GM04503 (cell line): ENCODE data around the gene CDK5.

Source experiments
- DNase-seq: peaks from one replicate; pipeline ENCODE4 v3.0.0-alpha.2; 2012; ENCODE audit warnings: low read depth

The CDK5 gene

GRCh38 chr7:151086802-151087244, 29.1 kb upstream of the CDK5 start:
- DNase-seq = no peak

GRCh38 chr7:151085691-151086620, 28.3 kb upstream of the CDK5 start, which contains the start of gene AGAP3:
Gene AGAP3, plus strand, starts transcription at chr7:151086475. Its CDS starts 267 bp downstream, at chr7:151086742.
- DNase-seq = no peak

- no peak for DNase-seq
These were observed 27.6 kb upstream of the CDK5 start for GRCh38 chr7:151085329-151085690.

GRCh38 chr7:151083824-151084160, 26.1 kb upstream of the CDK5 start:
- DNase-seq = no peak

DNA sequence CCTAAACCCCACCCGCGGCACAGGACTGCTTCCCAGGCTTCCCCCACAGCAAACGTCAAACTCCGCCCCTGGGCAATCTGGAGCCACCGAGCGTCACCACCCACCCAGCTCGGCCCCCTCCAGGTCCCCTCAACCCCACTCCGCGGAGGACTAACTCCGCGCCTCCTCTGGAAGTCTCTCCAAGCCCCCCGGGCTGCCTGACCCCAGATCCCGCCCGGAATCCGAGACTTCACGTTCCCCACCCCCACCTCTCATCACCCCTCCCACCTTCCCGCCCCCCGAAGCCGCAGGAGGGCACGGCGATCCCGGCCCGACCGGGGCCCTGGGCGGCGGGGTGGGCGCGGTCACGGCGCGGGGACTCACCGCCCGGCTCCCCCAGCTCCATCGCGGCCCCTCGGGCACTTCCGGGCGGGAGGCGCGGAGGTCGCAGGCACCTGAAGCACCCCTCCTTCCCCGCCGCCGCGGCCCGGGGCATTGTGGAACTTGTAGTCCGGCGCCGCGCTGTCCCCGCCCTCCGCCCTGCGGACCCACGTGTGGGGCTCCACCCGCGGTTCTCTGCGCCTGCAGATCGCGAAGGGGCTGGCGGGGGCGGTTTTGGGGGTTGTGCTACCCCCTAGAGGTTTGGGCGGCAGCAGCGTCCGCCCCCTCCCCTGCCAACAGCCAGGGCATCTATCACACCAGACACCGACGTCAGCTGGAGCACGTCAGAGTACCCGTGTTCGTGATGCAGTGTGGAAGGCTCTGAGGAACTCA, 25.6 kb upstream of the CDK5 start, which contains the start of gene TMUB1:
Gene TMUB1, minus strand, starts transcription at position 423 of the 753 bp plus-strand sequence. CDS start 930 bp downstream, outside the sequence.
- no peak for DNase-seq

GRCh38 chr7:151082141-151083070, 24.7 kb upstream of the CDK5 start:
- DNase-seq = no peak

DNA sequence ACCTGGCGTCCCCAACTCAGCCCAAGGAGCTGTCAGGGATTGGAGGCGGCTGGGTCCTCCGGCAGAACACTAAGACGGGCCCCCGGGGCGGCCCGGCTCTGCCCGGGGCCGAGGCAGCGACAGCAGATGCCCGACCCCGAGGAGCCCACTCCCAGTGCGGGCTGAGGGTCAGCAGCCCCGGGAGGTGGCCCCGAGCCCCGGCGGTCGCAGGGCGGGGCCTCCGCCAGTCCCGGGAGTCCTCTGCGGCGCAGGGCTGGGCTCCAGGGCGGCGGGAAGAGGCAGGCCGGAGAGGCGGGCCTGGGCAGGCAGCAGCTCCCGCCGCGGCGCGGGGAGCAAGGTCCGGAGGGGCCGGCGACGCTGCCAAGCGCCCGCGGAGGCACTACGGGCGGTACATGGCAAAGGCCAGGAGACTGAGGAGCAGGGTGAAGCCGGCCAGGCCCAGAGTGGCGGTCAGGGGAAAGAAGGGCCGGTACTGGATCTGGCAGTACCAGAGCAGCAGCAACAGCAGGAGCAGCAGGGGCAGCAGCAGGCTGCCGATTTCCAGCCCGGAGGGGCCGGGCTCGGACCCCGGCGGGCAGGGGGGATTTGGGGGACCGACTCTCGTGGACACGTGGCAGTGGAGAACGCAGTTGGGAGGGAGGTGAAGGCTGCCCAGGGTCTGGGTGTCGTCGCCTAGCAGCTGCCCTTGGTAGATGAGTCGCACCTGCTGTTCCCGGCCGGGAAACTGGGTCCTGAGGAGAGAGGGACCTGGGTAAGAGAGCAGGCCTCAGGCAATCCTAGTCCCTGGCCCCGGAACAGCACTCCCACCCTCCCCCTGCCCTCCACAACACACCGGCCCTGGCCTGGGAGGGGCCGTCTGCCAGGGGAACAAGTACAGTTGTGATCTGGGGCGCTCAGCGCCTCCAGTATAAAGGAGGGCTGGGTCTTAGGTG, 23.7 kb upstream of the CDK5 start:
- DNase-seq = no peak

- DNase-seq = peak; percentile 56
These were observed 22.9 kb upstream of the CDK5 start, which contains the start of gene FASTK for GRCh38 chr7:151080522-151081169. Gene FASTK, minus strand, starts transcription at chr7:151080809. Its CDS starts 43 bp downstream, at chr7:151080766.

DNA sequence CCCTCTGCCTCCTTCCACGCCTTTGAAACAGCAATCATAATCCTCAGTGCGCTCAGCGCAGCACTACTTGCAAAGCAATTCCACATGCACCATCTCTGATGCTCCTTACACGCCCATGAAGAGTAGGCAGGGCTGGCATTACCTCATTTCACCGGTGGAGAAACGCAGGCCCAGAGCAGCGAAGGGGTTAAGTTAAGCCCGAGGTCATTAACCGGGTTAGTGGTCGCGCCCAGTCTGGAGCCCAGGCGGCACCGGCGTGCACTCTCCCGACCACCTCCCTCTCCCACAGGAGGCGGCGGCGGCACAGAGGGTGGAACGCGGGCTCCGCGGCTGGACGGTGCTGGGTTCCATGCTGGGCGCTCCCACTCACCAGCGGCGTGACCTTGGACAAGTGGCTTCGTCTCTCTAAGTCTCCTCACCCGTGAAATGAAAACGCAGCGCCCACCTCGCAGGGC, 22.4 kb upstream of the CDK5 start:
- DNase-seq = no peak

DNA sequence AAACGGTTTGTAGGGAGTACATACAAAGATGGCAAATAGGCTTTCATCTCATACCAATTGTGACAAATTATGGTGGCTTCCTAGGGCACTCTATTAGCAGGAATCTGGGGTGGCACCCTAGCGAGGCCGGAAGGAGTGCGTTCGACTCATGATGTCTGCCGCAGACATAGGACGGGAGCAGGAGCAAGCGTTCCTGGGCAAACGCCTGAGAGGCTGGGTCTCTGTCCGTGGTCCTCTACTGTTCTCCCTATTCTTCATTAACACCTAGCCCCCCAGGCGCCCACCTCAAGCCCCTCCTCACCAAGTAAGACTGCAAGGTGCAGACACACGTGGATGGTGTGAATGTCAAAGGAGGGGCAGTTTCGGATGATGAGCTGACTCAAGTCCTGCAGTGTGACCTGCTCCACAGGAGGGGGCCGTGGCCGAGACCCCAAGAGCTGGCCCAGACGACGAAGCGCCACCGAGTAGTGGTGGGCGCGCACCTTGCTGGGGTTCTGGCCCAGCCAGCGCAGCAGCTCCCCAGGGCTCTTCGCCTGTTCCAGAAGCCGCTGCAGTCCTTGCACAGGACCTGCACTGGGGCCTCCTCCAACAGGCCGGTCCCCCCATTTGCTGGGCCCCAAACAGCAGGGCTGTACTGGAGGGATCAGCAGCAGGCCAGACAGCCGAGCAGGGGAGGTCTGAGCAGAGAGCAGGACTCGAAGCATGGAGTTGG, 21.7 kb upstream of the CDK5 start:
- no peak for DNase-seq

DNA sequence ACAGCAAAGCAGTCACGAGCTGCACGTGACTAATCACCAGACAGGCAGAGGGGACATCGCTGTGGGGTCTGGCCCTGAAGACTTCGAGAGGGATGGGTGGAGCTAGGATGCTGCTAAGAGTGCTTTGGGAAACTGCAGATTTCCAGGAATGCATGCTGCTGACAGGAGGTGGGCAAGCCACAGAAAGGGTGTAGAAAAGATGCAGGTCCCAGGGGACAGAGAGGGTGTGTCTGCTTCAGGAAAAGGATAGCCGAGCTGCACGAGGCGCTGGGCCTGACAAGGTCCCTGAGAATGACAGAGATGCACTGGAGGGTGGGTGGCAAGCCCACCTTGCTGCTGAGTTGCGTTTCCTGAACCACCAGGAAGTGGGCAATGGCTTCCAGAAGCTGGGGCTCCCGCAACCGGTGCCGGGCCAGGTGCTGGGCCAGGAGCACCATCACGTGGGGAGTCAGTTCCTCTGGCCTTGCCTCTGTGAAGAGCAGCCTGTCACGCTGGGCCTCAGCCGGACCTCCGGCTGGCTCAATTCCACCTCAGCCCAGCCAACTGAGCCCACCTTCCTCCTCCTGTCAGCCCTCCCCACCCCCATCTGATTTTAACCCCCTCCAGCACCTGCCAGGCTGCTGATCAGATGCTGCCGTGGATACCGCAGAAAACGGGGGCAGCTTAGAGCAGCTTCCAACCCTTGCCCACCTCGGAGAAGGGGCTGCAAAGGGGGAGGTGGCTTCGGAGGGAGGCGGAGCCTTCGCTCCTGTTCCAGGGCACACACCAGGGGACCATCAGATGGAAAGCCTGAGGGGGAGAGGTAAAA, 20.7 kb upstream of the CDK5 start:
- no peak for DNase-seq

- DNase-seq = no peak
These were observed 20.1 kb upstream of the CDK5 start for GRCh38 chr7:151077705-151078232.

DNA sequence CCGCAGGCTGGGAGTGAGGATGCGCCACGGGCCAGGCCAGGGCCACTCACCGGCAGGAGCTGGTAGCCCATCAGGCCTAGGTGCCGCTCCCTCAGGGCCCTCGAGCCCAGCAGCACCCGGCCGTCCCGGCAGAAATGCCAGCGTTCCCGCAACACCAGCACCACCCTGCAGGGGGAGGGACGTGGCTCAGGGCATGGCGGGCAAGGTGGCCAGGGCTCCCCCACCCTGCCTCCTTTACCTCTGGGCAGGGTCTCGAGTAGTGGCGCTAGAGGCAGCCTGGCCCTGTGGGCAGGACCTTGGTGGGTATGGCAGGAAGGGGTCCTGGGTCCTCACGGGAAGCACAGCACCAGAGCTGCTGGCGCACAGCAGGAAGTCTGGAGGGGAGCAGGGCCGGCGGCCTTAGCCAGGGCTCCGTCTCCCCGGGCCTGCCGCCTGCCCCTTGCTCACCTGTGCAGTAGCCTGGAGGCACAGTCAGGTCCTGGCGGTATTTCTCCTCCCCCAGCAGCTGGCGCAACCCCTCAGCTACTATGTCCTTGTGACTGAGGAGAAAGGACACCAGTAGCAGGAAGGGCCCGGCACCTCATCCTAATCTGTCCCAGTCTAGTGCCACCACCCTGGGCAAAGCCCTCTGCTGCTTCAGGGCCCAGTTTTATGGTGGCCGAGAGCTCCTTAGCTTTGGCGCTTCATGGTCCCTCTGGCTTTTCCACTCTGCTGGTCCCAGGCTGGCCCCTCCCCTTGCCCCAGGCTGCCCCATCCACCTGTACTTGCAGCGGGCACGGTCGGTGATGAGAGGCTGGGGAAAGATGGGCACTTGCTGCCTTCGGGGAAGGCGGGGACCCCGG, 19.4 kb upstream of the CDK5 start:
- no peak for DNase-seq

DNA sequence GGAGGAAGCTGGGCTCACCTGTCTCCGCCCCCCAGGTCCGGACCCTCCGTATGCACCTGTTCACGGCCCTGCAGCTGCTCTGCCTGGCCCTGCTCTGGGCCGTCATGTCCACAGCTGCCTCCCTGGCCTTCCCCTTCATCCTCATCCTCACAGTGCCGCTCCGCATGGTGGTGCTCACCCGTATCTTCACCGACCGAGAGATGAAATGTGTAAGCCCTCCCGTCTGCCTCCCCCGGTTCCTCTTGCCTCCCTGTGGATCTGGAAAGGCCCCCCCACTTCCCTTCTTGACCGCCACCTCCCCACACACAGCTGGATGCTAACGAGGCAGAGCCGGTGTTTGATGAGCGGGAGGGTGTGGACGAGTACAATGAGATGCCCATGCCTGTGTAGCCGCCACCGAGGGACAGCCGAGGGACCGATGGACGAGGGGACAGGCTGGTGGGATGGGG, 18.3 kb upstream of the CDK5 start:
- DNase-seq = no peak

DNA sequence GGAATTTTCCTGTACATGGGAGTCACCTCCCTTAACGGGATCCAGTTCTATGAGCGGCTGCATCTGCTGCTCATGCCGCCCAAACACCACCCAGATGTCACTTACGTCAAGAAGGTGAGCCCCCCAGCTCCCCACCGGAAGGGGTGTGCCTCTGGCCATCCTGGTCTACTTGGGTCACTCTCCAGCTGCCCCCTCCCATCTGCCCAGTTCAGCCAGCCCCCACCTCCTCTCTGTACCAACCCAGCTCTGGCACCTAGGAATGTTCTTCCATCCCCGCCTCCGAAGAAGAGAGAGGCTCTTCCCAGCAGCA, 17.9 kb upstream of the CDK5 start:
- DNase-seq = no peak

DNA sequence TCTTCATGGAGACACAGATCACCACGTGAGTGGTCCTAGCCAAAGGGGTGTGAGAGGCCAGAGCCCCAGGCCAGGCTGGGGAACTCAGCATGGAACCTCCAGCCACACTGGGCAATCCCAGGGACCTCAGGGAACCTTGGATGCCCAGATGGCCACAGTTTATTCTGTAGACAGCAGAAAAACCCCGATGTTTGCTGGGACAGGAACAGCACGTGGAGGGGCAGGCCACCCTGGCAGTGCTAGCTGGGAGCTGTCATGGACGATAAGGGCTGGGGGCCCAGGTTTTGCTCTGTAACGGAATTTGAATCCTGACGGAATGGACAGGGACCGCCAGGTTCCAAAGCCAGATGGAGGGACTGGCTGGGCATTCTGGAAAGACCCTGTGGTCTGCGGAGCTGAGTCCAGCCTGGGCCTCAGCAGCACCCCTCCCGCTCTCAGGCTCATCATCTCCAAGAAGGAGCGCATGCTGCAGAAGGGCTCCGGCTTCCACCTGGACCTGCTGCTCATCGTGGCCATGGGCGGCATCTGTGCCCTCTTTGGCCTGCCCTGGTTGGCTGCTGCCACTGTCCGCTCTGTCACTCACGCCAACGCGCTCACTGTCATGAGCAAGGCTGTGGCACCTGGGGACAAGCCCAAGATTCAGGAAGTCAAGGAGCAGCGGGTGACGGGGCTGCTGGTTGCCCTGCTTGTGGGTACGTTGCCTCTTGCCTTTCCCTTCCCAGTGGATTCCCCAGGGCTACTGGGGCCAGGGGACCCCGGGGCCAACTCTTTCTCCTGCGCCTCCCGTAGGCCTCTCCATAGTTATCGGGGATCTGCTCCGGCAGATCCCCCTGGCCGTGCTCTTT, 17.3 kb upstream of the CDK5 start:
- no peak for DNase-seq

GRCh38 chr7:151073990-151074389, 16.3 kb upstream of the CDK5 start:
- DNase-seq = no peak
